GM21737 (cell line): ENCODE data around the gene UQCRQ.

Experiments used
- ATAC-seq: cut with Tn5 transposase; IDR thresholded peaks from one replicate; pipeline ENCODE4 v1.9.1; 2021; ENCODE audit warnings: mild to moderate bottlenecking, moderate library complexity; ENCODE audit not compliant: unreplicated experiment

UQCRQ gene

DNA sequence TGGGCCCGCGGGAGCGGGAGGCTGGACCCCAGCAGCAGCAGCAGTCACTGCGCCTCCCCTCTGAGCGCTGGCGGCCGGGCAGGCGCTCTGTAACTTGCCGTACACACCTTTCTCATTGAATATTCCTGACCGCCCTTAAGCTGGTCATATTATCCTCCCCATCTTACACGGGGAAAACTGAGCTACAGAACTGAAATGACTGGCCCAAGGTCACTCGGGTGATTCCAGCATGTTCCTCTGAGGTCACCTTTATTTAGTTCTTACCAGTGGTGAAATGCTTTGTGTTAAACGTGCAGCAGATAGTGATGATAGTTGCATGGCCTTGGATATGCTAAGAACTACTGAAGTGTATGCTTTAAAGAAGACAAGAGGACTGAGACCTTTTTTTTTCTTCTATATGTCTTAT is 607 bp downstream of the UQCRQ start:
- no peak for ATAC-seq

DNA sequence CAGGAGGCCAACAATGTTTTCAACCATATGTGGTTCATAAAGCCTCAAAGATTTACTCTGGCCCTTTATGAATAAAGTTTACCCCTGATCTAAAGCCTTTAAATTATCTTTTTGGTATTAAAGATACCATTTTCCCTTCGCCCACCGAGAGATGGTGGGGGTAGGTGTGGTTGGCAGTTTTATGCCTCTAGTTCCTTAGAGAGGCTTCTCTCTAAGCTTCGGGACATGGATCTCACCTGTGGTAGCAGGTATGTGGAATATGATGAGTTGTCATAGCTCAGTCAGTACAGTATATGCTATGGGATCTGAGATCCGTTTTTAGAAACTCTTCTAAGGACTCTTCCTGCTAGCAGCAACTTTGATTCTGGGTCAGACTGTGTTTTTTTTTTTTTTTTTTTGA is 2.3 kb downstream of the UQCRQ start:
- ATAC-seq, result no peak

DNA sequence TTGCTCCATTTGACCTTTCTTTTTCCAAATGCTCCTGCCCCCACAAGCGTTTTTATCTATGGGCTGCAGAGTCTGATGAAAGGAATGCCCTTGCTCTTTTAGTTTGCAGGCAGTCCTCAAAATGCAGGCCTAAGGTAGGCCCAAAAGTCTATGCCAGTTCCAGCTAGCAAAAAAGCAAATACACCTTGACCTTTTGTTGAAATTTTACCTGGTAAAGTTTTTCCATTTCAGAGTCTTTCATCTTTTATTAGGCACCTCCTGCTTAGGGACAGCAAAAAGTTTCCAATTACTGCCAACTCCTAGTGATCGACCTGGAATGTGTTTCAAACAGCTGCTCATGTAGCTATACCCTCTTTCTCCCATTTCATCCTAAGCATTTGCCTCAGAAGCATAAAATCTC is 4.4 kb downstream of the UQCRQ start:
- no peak for ATAC-seq

DNA sequence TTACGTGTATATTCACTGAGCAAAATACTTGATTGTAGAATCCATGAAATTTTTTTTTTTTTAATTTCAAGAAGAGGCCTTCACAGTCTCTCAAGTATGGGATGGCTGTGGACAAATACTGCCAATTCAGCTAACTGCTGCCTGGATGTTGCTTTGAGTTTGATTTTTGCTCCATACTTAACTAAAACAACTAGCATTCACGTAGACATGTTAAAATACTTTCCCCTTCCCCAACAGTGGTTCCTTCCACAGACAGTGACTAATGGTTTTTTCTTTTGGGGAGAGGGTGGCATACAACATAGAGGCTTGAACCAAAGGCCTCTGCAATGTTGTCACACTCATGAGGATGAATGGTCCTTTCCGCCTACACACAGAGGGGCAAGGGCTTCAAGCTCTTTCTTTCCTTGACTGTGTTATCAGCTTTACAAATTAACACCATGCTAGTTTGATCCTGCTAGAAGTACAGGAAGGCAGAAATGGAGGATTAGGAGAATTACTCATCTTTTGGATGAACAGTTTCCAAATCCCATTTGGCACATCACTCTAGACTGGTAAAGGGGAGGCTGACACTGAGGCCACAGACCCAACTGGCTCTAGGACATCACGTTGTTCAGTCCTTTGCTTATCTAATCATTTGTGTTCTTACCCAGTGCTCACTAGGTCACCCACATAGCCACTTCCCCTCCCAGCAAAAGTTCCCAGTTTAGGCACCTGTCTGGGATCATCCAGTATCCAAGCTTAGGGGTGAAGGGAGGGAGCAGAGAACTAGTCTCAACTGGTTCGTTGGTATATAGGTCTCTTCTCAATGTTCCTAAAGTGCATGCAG is 5.2 kb downstream of the UQCRQ start:
- ATAC-seq, result no peak

DNA sequence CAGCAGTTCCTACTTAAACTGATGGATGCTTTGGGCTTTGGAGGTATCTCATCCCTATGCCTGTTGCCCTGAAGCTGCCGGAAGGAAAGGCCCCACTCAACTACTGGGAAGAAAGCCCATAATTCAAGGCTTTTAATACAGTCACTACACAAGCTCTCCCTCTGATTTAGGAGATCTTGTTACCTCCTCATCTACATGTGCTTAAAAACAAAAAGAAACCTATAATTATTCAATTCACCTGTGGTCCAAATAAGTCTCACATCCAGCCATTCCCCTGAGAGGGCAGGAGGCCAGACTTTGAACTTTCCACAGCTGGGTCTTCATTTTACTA is 6.3 kb downstream of the UQCRQ start:
- ATAC-seq, result no peak

DNA sequence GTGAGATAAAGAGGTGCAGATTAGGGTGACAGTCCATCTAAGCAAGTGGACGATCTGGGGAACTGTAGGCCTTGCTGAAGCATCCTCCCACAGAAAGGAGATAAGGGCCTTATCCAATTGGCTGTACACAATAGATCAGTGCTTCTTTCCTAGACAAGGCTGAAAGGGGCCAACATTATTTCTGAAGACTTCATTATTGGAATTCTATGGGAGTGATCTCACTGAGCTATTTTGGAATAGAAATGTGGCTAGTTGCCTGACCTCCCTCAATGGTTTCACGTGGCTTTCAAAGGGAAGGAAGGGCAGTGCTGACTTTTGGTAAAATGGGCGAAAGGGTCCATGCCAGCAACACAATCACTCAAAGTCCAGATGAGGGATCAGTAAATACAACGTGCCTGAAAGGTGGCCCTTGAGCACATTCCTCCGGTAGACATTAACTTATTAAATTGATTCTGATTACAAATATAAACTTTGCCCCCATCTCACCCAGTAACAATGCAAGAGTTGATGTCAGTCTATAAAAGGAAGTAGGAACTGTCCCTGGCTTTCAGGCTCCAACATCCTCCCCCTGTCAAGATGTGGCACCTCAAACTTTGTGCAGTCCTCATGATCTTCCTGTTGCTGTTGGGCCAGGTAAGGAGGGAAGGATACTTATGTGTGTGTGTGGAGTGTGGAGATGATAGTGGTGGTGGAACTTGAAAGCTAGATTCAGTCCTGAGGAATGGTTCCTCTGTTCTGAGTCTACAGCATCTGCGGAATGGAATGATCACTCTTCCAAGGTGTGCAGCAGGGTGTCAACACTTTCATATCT is 6.9 kb downstream of the UQCRQ start, which contains the start of gene LEAP2:
Gene LEAP2, plus strand, starts transcription at position 550 of the 811 bp plus-strand sequence. Its CDS starts 27 bp downstream, at position 577.
- ATAC-seq, result no peak

DNA sequence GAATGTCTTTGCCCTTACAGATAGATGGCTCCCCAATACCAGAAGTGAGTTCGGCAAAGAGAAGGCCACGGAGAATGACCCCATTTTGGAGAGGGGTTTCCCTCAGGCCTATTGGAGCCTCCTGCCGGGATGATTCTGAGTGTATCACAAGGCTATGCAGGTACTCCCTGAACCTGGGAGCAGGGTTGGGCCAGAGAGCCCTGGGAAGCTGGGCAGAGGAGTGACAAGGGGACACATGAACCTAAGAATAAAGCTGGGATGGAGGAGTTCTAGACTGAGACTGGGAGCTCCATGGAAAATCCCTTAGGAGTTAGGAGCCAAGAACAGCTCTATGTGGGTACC is 7.5 kb downstream of the UQCRQ start:
- ATAC-seq, result no peak

DNA sequence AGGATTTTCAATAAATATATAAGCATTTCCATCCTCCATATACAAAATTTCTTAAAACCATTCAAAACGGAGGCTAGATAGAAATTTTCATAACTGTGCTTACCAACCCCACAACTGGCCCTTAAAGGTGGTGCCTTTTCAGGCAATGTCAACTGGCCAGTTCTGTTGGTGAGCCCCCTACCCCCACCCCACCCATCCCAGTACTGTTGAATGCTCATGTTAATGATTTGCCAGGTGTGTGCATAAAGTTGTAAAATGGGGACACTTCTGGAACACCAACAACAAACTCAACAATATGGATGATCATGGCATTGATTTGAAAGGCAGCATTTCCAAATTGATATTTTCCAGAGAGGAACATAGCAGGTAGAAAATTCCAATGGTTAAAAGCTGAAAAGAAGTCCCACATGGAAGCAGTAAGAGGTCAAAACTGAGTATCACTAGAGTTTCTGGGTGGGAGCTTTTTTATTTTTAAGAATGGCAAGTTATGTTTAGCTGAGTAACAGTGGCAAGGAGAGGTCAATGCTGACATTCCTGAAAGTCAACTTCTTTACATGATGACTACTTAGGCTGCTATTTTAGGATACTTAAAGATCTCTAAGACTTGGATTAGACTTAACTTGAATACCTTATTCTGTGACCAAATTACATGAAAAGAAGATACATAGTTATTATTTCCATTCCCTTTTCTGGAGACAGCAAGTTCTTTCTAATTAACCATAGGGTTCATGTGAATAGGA is 9.7 kb downstream of the UQCRQ start:
- no peak for ATAC-seq

DNA sequence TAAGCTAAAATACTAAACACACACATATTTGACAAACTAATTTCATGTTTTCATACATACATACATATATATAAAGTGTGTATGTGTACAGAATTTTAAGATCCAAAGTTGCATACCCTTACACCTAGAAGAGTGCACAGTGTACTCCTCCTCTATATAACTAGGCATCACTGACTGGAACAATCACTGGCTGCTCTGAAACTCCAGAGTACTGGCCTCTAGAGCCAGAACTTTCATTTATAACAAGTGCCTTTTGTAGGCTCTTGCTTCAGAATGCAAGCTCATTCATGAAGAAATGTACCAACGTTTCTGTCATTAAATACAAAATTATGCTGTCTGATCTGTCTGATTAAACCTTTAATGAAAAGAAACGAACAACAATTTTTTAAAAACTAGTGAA is 11.0 kb downstream of the UQCRQ start:
- no peak for ATAC-seq

DNA sequence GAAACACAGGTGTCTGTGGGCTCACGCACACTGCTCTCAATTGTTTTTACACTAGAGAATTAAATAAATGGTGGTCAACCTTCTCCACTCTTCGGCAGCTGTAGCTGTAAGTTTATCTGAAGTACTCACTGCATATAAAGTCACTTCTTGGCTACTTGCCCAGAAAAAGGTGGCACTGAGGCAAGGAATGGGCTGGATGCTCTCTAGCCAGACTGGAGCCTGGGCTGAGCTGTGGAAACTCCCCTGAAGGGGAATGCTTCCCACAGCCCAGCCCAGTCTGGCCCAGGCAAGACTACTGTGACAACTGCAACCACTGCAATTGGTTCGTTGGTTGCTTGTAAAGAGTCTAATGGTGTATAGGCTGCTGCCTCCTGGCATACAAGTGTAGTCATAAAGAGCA is 11.5 kb downstream of the UQCRQ start:
- no peak for ATAC-seq

DNA sequence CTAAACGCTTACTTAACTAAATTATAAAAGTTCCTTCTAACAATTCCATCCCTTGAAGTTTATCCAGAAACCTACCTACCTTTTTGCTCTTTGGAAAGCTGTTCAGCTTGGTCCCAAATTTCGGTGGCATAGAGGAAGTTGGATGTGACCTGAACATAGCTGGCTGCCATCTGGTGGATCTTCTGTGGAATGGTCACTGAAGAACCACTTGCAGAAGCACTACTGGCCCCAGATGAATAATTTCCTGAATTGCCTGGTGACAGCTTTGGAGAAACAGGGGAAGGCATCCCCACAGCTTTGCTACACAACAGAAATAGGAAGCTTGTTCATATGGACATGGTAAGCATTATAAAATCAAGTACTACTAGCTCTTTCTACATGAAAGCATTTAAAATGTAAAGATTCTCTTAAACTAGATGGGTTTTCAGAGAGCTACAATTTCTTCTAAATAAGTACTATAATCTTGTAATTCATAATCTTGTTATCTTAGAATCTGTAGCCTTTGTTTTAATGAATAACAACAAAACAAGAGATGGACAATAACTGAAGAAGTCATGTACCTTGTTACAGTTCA is 16.9 kb downstream of the UQCRQ start:
- ATAC-seq, result peak; percentile 72

DNA sequence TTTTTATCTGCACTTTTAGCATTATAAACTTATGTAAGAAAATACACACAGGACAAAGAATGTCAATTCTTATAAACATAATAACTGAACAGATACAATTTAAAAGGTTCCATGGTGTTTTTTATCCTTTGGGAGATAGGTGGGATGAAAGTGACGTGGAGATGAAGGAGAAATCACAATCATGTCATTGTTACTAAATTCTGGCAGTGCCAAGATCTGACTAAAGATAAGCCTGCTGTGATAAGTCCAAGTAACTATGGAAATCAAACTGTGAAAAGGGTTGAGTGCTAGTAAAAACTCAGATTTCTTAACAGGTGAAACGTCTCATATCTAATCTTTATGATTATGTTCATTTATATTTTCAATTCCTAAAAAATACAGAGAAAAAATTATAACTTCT is 18.1 kb downstream of the UQCRQ start:
- ATAC-seq, result no peak

DNA sequence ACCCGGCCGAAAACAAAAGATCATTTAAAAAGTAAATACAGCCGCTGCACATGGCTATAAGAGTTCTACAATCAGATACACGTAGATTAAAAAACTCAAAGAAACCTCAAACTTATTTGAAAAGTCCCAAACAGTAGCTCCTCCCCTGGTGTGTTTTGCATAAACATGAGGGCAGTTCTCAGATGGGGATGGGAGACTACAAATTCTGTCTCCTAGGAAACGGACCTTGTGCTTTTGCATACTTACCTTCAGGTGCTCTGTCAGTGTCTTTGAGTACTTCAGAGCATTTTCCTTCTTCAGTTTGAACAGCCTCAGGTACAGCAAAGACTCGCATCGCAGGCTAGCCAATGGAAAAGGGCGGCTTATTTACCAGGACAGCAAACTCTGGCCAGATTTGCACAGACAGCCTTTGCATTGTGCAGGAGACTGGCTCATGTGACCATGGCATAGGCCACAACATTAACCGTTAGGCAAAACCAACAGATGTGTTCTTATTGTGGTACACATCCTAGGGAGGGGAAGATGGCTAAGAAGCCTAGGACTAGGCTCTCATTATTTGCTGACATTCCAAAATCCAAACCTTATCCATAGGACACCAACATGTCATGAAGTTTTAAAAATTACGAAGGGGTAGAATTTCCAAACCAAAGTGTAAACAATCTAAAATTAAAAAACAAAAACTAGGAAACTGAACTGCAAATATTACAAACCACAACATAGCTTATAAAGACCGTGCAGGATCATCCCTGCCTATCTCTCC is 19.8 kb downstream of the UQCRQ start:
- no peak for ATAC-seq

DNA sequence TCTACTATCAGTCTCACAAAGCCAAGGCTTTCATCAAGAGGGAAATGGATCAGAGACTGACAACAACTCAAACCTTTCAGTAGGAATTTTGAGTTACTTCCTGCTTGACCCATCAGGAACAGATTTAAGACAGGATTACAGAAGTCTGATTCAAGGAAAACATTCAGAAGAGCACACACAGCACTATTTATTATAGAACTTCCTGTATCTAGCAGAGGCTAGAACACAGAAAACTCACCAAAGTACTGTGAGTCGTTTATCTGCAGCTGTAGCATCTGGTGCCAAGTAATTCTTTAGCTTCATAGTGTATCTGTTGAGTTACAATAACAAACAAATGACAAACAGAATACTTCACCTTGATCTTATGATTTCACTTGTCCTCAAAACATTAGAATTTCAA is 20.8 kb downstream of the UQCRQ start:
- no peak for ATAC-seq

DNA sequence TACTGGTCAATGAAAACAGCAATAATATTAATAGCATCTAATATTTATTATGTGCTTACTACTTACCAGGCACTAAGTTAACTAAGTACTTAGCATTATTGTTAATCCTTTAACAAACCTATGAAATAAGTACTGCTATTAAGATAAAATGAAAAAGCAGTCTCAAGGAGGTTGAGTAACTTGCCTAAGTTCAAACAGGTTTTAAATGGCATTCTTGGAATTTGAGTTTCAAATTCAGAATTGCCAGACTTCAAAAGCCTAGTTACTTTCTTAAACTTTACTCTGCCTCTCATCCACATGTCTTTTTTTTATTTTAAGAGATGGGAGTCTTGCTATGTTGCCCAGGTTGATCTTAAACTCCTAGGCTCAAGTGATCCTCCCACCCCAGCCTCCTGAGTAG is 23.1 kb downstream of the UQCRQ start:
- no peak for ATAC-seq

DNA sequence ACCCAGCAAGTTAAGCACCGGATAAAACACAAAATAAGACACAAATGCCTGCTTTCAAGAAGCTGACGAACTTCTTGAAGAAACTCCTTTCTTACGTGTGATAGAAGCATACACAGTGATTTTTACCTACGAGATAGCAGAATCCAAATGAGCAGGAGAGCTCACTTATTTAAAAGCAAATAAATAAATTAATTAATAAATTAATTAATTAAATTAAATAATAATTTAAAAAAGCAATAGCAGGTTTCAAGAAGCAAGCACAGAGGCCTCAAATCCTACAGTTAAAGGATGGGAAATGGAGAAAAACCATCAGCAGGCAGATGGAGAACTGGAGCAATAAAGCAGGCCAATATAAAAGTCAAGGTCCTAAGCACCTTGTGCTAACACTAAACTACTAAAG is 24.4 kb downstream of the UQCRQ start:
- ATAC-seq, result no peak

DNA sequence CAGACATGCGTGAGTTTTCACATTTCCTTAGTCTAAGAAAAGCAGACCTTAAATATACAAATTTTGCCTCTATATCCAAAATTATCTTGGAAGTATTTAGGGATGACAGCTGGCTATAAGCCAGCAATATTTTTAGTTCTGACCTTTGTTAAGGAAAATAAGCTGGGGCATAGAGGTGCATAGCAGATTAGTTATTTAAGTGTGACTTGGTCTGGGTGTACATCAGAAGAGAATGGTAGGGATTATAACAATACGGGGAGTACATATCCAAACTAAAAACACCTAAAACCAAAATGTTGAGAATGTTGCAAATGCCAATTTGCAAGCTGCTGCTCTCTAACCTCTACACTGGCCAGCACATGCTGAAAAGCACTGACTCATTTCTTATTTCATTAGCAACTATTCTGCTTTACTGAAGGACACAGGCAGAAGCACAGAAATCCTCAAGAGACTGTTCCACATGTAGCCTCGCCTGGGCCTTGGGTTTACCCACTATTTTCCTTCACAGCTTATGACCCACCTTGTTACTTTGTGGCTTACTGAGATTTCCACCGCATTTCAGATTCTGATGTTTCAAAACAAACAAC is 29.4 kb downstream of the UQCRQ start:
- no peak for ATAC-seq

DNA sequence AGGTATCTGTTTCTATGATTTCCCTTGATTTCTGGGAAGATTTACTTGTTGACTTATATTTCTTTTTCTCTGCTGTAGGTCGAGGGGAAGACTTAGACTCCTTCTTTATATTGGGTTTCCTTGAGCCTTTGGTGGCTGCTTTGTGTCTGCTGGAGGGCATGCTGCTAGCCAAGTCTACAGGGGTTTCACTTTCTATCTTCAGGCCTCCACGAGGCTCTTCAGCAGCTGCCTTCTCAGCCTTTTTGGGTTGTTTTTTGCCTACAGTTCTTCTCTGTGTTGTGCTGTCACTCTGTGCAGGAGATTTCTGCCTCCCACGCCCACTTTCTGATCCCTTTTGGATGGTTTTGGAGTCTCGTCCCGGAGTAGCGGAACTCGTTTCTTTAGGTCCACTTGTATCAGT is 30.2 kb downstream of the UQCRQ start:
- no peak for ATAC-seq

DNA sequence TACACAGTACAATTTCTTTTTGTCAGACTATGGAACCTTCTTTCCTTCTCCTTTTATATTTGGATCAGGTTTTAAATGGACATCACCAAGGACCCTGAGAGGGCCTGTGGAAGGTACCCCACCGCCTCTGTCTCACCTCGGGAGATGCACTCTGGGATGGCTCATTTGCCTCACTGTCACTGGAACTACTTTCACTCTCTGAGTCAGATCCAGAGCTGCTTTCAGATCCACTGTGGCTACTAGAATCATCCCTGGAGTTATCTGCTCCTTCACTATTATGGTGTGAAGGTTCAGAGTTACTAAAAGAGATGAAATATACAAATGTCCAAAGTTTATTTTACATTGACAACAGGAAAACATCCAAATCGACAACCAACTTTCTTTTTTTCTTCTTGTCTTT is 31.7 kb downstream of the UQCRQ start:
- no peak for ATAC-seq

DNA sequence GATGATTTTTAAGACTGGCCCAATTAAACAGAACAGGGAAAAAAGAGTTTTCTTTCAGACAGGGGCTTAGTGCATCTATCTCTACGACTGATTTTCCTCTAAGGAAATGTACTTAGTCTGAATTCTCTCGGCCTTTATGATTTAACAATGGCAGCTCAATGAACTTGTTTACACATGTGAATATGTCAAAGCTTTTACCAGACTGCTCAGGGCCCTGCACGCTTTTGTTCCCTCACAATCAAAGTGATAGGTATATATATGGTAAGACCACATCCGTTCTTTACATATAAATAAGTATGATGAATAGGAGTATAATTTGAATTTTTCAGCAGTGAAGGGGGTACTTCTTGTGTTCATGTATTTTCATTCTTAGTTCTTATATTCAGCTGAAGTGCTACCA is 34.6 kb downstream of the UQCRQ start:
- ATAC-seq, result no peak
